Breast epithelium (tissue), 4 donors: ENCODE data around the gene RNF167. TPM values are rescaled to one million over a fixed set of nuclear protein-coding genes. Genes with fewer than 3 reads are reported as not detected.
A peak's percentile ranks its signal among the peaks of the same experiment; 100 is the strongest.

Experiments used
- DNase-seq, 2 donors: peaks; one replicate each; pipeline ENCODE4 v3.0.0-alpha.2; 2019; ENCODE audit warnings: low spot score in 2 of 2
- H3K27ac ChIP-seq, 2 donors: fragments of 200-600 bp; sonication (generic) in 1 of 2; one replicate each; pipeline ENCODE4 v1.5.1; 2016 to 2019; ENCODE audit warnings: mild to moderate bottlenecking in 1 of 2
- H3K27me3 ChIP-seq, 2 donors: fragments of 200-600 bp; sonication (generic) in 1 of 2; one replicate each; pipeline versions ENCODE4 v1.5.1 to v1.6.0; 2017 to 2019; ENCODE audit warnings: control low read depth in 1 of 2, mild to moderate bottlenecking in 1 of 2
- H3K36me3 ChIP-seq: fragments of 200-600 bp; one replicate; pipeline ENCODE4 v1.5.1; 2019
- H3K4me1 ChIP-seq, 2 donors: fragments of 200-600 bp; sonication (generic); one replicate each; pipeline ENCODE4 v1.5.1; 2016 to 2019; ENCODE audit warnings: control low read depth in 1 of 2
- H3K4me3 ChIP-seq, 3 donors: fragments of 200-600 bp; sonication (generic); 1 replicate in 2 of 3; 2 replicates in 1 of 3; pipeline ENCODE4 v1.5.1; 2016 to 2019; ENCODE audit warnings: mild to moderate bottlenecking in 3 of 3, moderate library complexity in 2 of 3
- H3K9me3 ChIP-seq, 2 donors: fragments of 200-600 bp; sonication (generic) in 1 of 2; one replicate each; pipeline ENCODE4 v1.5.1; 2016 to 2019; ENCODE audit warnings: control low read depth in 1 of 2
- CTCF ChIP-seq, 3 donors: fragments of 450-650 bp; IDR thresholded peaks; one replicate each; pipeline ENCODE4 v1.5.1; 2016 to 2017; ENCODE audit warnings: antibody characterized with exemption in 3 of 3, mild to moderate bottlenecking in 3 of 3, moderate library complexity in 3 of 3
- POLR2A ChIP-seq: fragments of 450-650 bp; IDR thresholded peaks from one replicate; pipeline ENCODE4 v1.6.1; 2016; ENCODE audit warnings: antibody characterized with exemption, mild to moderate bottlenecking, moderate library complexity
- POLR2AphosphoS5 ChIP-seq, 3 donors: sonication (generic); formaldehyde crosslinking; IDR thresholded peaks; one replicate each; pipeline ENCODE4 v1.6.1; 2017; ENCODE audit warnings: antibody characterized with exemption in 3 of 3
- intact Hi-C: fragments of 100-400 bp; cut with DNase I; formaldehyde crosslinking; loops from one replicate; pipeline ENCODE4 v1.15.1; 2023; ENCODE audit warnings: low total_unique reads
- total RNA-seq, 3 donors: library from RNA; depleted of rRNA; stranded (reverse); fragments of >200 nt; gene quantifications; one replicate each; pipeline ENCODE4 v1.1.0, GENCODE V29; 2016

RNF167 gene
- total RNA-seq, 3 donors from 2014 or later, result 38.3 to 49.0 (median 38.7) TPM

GRCh38 chr17:4897198-4897687 lies 42.8 kb upstream of the RNF167 start:
- Histone ChIP-seq H3K36me3 (peaks cover 6% of the 10 kb centered on the region), H3K27ac (no peak overlapping the region), H3K27me3 (no peaks in the 10 kb centered on the region), H3K4me3 (no peak overlapping the region), H3K4me1 (no peaks in the 10 kb centered on the region), H3K9me3 (no peaks in the 10 kb centered on the region)
- no peak for TF ChIP-seq POLR2A
- no peak for TF ChIP-seq CTCF (IDR thresholded peaks at IDR 0.05)
- TF ChIP-seq POLR2AphosphoS5 (IDR thresholded peaks at IDR 0.05), result no peak
- DNase-seq, result no peak
- intact Hi-C loops, result no loop called here

- no peak for DNase-seq
- H3K27ac ChIP-seq, result peak overlapping the region in 1 of 2 donors; percentile 15
- peaks cover 6% of the 10 kb centered on the region for H3K36me3 ChIP-seq
- H3K27me3 ChIP-seq, result no peaks in the 10 kb centered on the region
- TF ChIP-seq POLR2A (no peak), CTCF (IDR thresholded peaks at IDR 0.05) (no peak), POLR2AphosphoS5 (IDR thresholded peaks at IDR 0.05) (no peak)
- intact Hi-C loops, result no loop called here
- H3K4me3 ChIP-seq, result no peak overlapping the region
- H3K4me1 ChIP-seq, result peaks cover 0 to under 1% of the 10 kb centered on the region in 2 donors
- H3K9me3 ChIP-seq, result no peaks in the 10 kb centered on the region
Observed at GRCh38 chr17:4897785-4898184, 42.3 kb upstream of the RNF167 start.

- Histone ChIP-seq H3K9me3 (no peaks in the 10 kb centered on the region), H3K27me3 (no peaks in the 10 kb centered on the region), H3K36me3 (peaks cover 6% of the 10 kb centered on the region), H3K4me3 (peak overlapping the region in 2 of 3 donors; percentile 67 to 73), H3K4me1 (peaks cover 0 to 3% of the 10 kb centered on the region in 2 donors), H3K27ac (peak overlapping the region; percentile 15 to 91)
- TF ChIP-seq CTCF (IDR thresholded peaks at IDR 0.05) (no peak), POLR2A (no peak), POLR2AphosphoS5 (IDR thresholded peaks at IDR 0.05) (no peak)
- no peak for DNase-seq
- intact Hi-C loops, result no loop called here
Observed at GRCh38 chr17:4898351-4898750, 41.7 kb upstream of the RNF167 start.

- no peak for DNase-seq
- peaks cover 0 to 3% of the 10 kb centered on the region in 2 donors for H3K4me1 ChIP-seq
- peaks cover 6% of the 10 kb centered on the region for H3K36me3 ChIP-seq
- H3K9me3 ChIP-seq, result no peaks in the 10 kb centered on the region
- peak overlapping the region; percentile 83 to 91 for H3K27ac ChIP-seq
- TF ChIP-seq CTCF (IDR thresholded peaks at IDR 0.05) (no peak), POLR2A (no peak), POLR2AphosphoS5 (IDR thresholded peaks at IDR 0.05) (no peak)
- intact Hi-C loops, result no loop called here
- H3K27me3 ChIP-seq, result no peaks in the 10 kb centered on the region
- H3K4me3 ChIP-seq, result peak overlapping the region; percentile 47 to 73 (median 67)
Observed at GRCh38 chr17:4898927-4899326, 41.1 kb upstream of the RNF167 start.

- Histone ChIP-seq H3K4me1 (peaks cover 0 to 3% of the 10 kb centered on the region in 2 donors), H3K9me3 (no peaks in the 10 kb centered on the region), H3K36me3 (peaks cover 6% of the 10 kb centered on the region), H3K27ac (peak within 1 kb of the TSS; percentile 83 to 91), H3K4me3 (peak within 1 kb of the TSS; percentile 47 to 73 (median 67)), H3K27me3 (no peaks in the 10 kb centered on the region)
- DNase-seq, result peak; percentile 87 to 94
- intact Hi-C loops, result loop anchor here (10.0 kb wide), 1 partner anchor 85 kb away; the partner anchor contains the start of gene CAMTA2
- TF ChIP-seq POLR2AphosphoS5 (IDR thresholded peaks at IDR 0.05) (peak; percentile 14 to 89 (median 38)), POLR2A (peak; percentile 10), CTCF (IDR thresholded peaks at IDR 0.05) (no peak)
Observed at GRCh38 chr17:4899341-4900230, 40.5 kb upstream of the RNF167 start, which contains the start of gene C17orf107. Gene C17orf107 (plus strand): TSS chr17:4899536. CDS start chr17:4899763, 227 bp downstream.
